Measurements from ENCODE around the gene SULT1A1.
"Not testable (repeated sequence)": the region's sequence is repeated elsewhere in the genome, so short reads cannot be mapped to it uniquely, and the experiment has no call there.

Gene SULT1A1

GRCh38 chr16:28609631-28610594 lies at the start of gene SULT1A1:
Gene SULT1A1 (minus strand): TSS chr16:28610044. CDS start chr16:28608855, 1,189 bp downstream.
- DNase-seq (ENCODE audit: low spot score), result no peak

- not testable (repeated sequence) for DNase-seq (ENCODE audit: low spot score)
Observed at GRCh38 chr16:28639959-28640358, 30.1 kb upstream of the SULT1A1 start.

GRCh38 chr16:28638359-28638758 lies 28.5 kb upstream of the SULT1A1 start:
- not testable (repeated sequence) for DNase-seq (ENCODE audit: low spot score)

GRCh38 chr16:28637765-28638164 lies 27.9 kb upstream of the SULT1A1 start, which contains the start of gene NPIPB8:
Gene NPIPB8 (plus strand): TSS chr16:28638065. CDS start chr16:28638361, 296 bp downstream.
- DNase-seq (ENCODE audit: low spot score), result not testable (repeated sequence)

- DNase-seq (ENCODE audit: low spot score), result not testable (repeated sequence)
Observed at GRCh38 chr16:28636093-28636823, 26.4 kb upstream of the SULT1A1 start.

- not testable (repeated sequence) for DNase-seq (ENCODE audit: low spot score)
Observed at GRCh38 chr16:28630905-28631304, 21.1 kb upstream of the SULT1A1 start.

- DNase-seq (ENCODE audit: low spot score), result peak; percentile 74
Observed at GRCh38 chr16:28623172-28623711, 13.4 kb upstream of the SULT1A1 start.

GRCh38 chr16:28622532-28623171 lies 12.8 kb upstream of the SULT1A1 start:
- DNase-seq (ENCODE audit: low spot score), result not testable (repeated sequence)

- no peak for DNase-seq (ENCODE audit: low spot score)
Observed at GRCh38 chr16:28621481-28622155, 11.8 kb upstream of the SULT1A1 start.

GRCh38 chr16:28620316-28620715 lies 10.5 kb upstream of the SULT1A1 start:
- not testable (repeated sequence) for DNase-seq (ENCODE audit: low spot score)

- no peak for DNase-seq (ENCODE audit: low spot score)
Observed at GRCh38 chr16:28617874-28618273, 8.0 kb upstream of the SULT1A1 start.

GRCh38 chr16:28616636-28617035 lies 6.8 kb upstream of the SULT1A1 start:
- DNase-seq (ENCODE audit: low spot score), result no peak

- not testable (repeated sequence) for DNase-seq (ENCODE audit: low spot score)
Observed at GRCh38 chr16:28616224-28616577, 6.4 kb upstream of the SULT1A1 start.

GRCh38 chr16:28615486-28616223 lies 5.8 kb upstream of the SULT1A1 start:
- not testable (repeated sequence) for DNase-seq (ENCODE audit: low spot score)

- DNase-seq (ENCODE audit: low spot score), result not testable (repeated sequence)
Observed at GRCh38 chr16:28614561-28614960, 4.7 kb upstream of the SULT1A1 start.

GRCh38 chr16:28613912-28614311 lies 4.1 kb upstream of the SULT1A1 start:
- DNase-seq (ENCODE audit: low spot score), result not testable (repeated sequence)

- not testable (repeated sequence) for DNase-seq (ENCODE audit: low spot score)
Observed at GRCh38 chr16:28612359-28613280, 2.8 kb upstream of the SULT1A1 start.

GRCh38 chr16:28610595-28611191 lies 849 bp upstream of the SULT1A1 start:
- no peak for DNase-seq (ENCODE audit: low spot score)

All from germinal center (tissue), 1 donor.